Large intestine (tissue), 3 donors: ENCODE results near the gene TTC31. TPM values are rescaled to one million over a fixed set of nuclear protein-coding genes. Genes with fewer than 3 reads are reported as not detected.
A peak's percentile ranks its signal among the peaks of the same experiment; 100 is the strongest.
"Not testable (repeated sequence)": the region's sequence is repeated elsewhere in the genome, so short reads cannot be mapped to it uniquely, and the experiment has no call there.

Source experiments
- DNase-seq, 2 donors: peaks; one replicate each; pipeline versions ENCODE4 v3.0.0 to v3.0.0-alpha.2; 2013
- H3K27ac ChIP-seq: one replicate; pipeline ENCODE4 v1.5.1; 2013; ENCODE audit warnings: low read length
- H3K27me3 ChIP-seq: 2 replicates; pipeline ENCODE4 v1.6.1; 2013; ENCODE audit warnings: low read length; ENCODE audit not compliant: control insufficient read depth, insufficient read depth
- H3K36me3 ChIP-seq: 2 replicates; pipeline ENCODE4 v1.6.1; 2013; ENCODE audit warnings: low read length; ENCODE audit not compliant: control insufficient read depth, insufficient read depth
- H3K4me1 ChIP-seq: one replicate; pipeline ENCODE4 v1.6.1; 2013; ENCODE audit warnings: low read length; ENCODE audit not compliant: control insufficient read depth, insufficient read depth
- H3K4me3 ChIP-seq: one replicate; pipeline ENCODE4 v1.5.1; 2013; ENCODE audit warnings: low read length
- H3K9me3 ChIP-seq: one replicate; pipeline ENCODE4 v1.6.1; 2013; ENCODE audit warnings: mild to moderate bottlenecking, low read depth, low read length, moderate library complexity; ENCODE audit not compliant: control insufficient read depth
- WGBS: methylation state at CpG from one replicate; pipeline ENCODE4 v1.1.5; 2013; ENCODE audit warnings: low lambda C conversion rate; ENCODE audit not compliant: insufficient coverage; 5-methylcytosine and 5-hydroxymethylcytosine counted together
- polyA plus RNA-seq: library from polyadenylated mRNA; unstranded; fragments of 120-200 nt; gene quantifications from one replicate; pipeline ENCODE4 v1.2.1, GENCODE V29; 2013

TTC31 gene
- polyA plus RNA-seq, 1 donor = 51.4 TPM

- not testable (repeated sequence) for DNase-seq, H3K4me3 ChIP-seq, H3K27me3 ChIP-seq, H3K9me3 ChIP-seq, H3K27ac ChIP-seq
- WGBS = no CpG with 5 or more reads among the region's 12 CpGs
- Histone ChIP-seq H3K4me1 (peaks cover 13% of the 10 kb centered on the region), H3K36me3 (peaks cover 16% of the 10 kb centered on the region)
Observed at GRCh38 chr2:74470742-74471141, 12.1 kb upstream of the TTC31 start.

- Histone ChIP-seq H3K4me3 (peak overlapping the region; percentile 77), H3K27ac (peak overlapping the region; percentile 91), H3K9me3 (no peaks in the 10 kb centered on the region), H3K27me3 (no peaks in the 10 kb centered on the region), H3K36me3 (peaks cover 19% of the 10 kb centered on the region), H3K4me1 (peaks cover 14% of the 10 kb centered on the region)
- no CpG with 5 or more reads among the region's 16 CpGs for WGBS
- no peak for DNase-seq
Observed at GRCh38 chr2:74471332-74472065, 11.4 kb upstream of the TTC31 start.

- Histone ChIP-seq H3K36me3 (peaks cover 19% of the 10 kb centered on the region), H3K27me3 (no peaks in the 10 kb centered on the region), H3K4me1 (peaks cover 20% of the 10 kb centered on the region), H3K4me3 (peak within 1 kb of the TSS; percentile 77), H3K27ac (peak within 1 kb of the TSS; percentile 91), H3K9me3 (no peaks in the 10 kb centered on the region)
- no CpG with 5 or more reads among the region's 66 CpGs for whole genome bisulfite sequencing
- DNase-seq = peak; percentile 92 to 95
Observed at GRCh38 chr2:74472086-74472944, 10.6 kb upstream of the TTC31 start, which contains the start of gene MRPL53. Gene MRPL53, minus strand, starts transcription at chr2:74472680. Its CDS starts 20 bp downstream, at chr2:74472660.

GRCh38 chr2:74472945-74473258 lies 10.0 kb upstream of the TTC31 start:
- peak overlapping the region; percentile 77 for H3K4me3 ChIP-seq
- H3K9me3 ChIP-seq = no peaks in the 10 kb centered on the region
- WGBS = 18% methylated on average over 2 of the region's 7 CpGs
- H3K27me3 ChIP-seq = no peaks in the 10 kb centered on the region
- H3K36me3 ChIP-seq = peaks cover 23% of the 10 kb centered on the region
- H3K27ac ChIP-seq = peak overlapping the region; percentile 91
- peaks cover 24% of the 10 kb centered on the region for H3K4me1 ChIP-seq
- DNase-seq = no peak

GRCh38 chr2:74474481-74474880 lies 8.4 kb upstream of the TTC31 start:
- H3K36me3 ChIP-seq = peaks cover 24% of the 10 kb centered on the region
- no peak for DNase-seq

GRCh38 chr2:74474899-74475298 lies 8.0 kb upstream of the TTC31 start:
- DNase-seq = no peak

More at GRCh38 chr2:74474481-74474880, 8.4 kb upstream of the TTC31 start:
- peaks cover 24% of the 10 kb centered on the region for H3K4me1 ChIP-seq
- no peaks in the 10 kb centered on the region for H3K27me3 ChIP-seq
- WGBS = no CpG with 5 or more reads among the region's 6 CpGs
- H3K9me3 ChIP-seq = no peaks in the 10 kb centered on the region
- H3K27ac ChIP-seq = no peak overlapping the region
- H3K4me3 ChIP-seq = no peak overlapping the region

GRCh38 chr2:74481431-74481830 lies 1.4 kb upstream of the TTC31 start:
- Histone ChIP-seq H3K4me1 (peaks cover 26% of the 10 kb centered on the region), H3K36me3 (peaks cover 22% of the 10 kb centered on the region), H3K9me3 (no peaks in the 10 kb centered on the region), H3K27me3 (no peaks in the 10 kb centered on the region), H3K27ac (no peak overlapping the region), H3K4me3 (peak overlapping the region; percentile 85)
- no CpG with 5 or more reads among the region's 3 CpGs for WGBS
- DNase-seq = no peak

More at GRCh38 chr2:74474899-74475298, 8.0 kb upstream of the TTC31 start:
- no peak overlapping the region for H3K27ac ChIP-seq
- peaks cover 26% of the 10 kb centered on the region for H3K36me3 ChIP-seq
- H3K27me3 ChIP-seq = no peaks in the 10 kb centered on the region
- H3K9me3 ChIP-seq = no peaks in the 10 kb centered on the region
- no CpG with 5 or more reads among the region's 5 CpGs for WGBS
- peaks cover 24% of the 10 kb centered on the region for H3K4me1 ChIP-seq
- no peak overlapping the region for H3K4me3 ChIP-seq

GRCh38 chr2:74481961-74482800 lies 700 bp upstream of the TTC31 start:
- no peaks in the 10 kb centered on the region for H3K9me3 ChIP-seq
- peaks cover 26% of the 10 kb centered on the region for H3K36me3 ChIP-seq
- no peaks in the 10 kb centered on the region for H3K27me3 ChIP-seq
- H3K4me3 ChIP-seq = peak overlapping the region; percentile 85
- DNase-seq = no peak
- H3K27ac ChIP-seq = peak overlapping the region; percentile 89
- peaks cover 21% of the 10 kb centered on the region for H3K4me1 ChIP-seq
- no CpG with 5 or more reads among the region's 80 CpGs for WGBS

- H3K9me3 ChIP-seq, DNase-seq, H3K27me3 ChIP-seq: not testable (repeated sequence)
- H3K4me3 ChIP-seq = peak overlapping the region; percentile 85
- peaks cover 27% of the 10 kb centered on the region for H3K4me1 ChIP-seq
- H3K36me3 ChIP-seq = peaks cover 27% of the 10 kb centered on the region
- WGBS = no CpG with 5 or more reads among the region's 19 CpGs
- H3K27ac ChIP-seq = peak overlapping the region; percentile 89
Observed at GRCh38 chr2:74483675-74484164, 839 bp downstream of the TTC31 start.

- no peak for DNase-seq
- Histone ChIP-seq H3K9me3 (no peaks in the 10 kb centered on the region), H3K27me3 (no peaks in the 10 kb centered on the region), H3K27ac (no peak overlapping the region), H3K4me1 (peaks cover 41% of the 10 kb centered on the region), H3K4me3 (no peak overlapping the region), H3K36me3 (peaks cover 30% of the 10 kb centered on the region)
- no CpG with 5 or more reads among the region's 2 CpGs for WGBS
Observed at GRCh38 chr2:74486141-74486540, 3.3 kb downstream of the TTC31 start.
